ENCODE results near the gene XPNPEP2.

Gene XPNPEP2, protein sequence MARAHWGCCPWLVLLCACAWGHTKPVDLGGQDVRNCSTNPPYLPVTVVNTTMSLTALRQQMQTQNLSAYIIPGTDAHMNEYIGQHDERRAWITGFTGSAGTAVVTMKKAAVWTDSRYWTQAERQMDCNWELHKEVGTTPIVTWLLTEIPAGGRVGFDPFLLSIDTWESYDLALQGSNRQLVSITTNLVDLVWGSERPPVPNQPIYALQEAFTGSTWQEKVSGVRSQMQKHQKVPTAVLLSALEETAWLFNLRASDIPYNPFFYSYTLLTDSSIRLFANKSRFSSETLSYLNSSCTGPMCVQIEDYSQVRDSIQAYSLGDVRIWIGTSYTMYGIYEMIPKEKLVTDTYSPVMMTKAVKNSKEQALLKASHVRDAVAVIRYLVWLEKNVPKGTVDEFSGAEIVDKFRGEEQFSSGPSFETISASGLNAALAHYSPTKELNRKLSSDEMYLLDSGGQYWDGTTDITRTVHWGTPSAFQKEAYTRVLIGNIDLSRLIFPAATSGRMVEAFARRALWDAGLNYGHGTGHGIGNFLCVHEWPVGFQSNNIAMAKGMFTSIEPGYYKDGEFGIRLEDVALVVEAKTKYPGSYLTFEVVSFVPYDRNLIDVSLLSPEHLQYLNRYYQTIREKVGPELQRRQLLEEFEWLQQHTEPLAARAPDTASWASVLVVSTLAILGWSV

DNA sequence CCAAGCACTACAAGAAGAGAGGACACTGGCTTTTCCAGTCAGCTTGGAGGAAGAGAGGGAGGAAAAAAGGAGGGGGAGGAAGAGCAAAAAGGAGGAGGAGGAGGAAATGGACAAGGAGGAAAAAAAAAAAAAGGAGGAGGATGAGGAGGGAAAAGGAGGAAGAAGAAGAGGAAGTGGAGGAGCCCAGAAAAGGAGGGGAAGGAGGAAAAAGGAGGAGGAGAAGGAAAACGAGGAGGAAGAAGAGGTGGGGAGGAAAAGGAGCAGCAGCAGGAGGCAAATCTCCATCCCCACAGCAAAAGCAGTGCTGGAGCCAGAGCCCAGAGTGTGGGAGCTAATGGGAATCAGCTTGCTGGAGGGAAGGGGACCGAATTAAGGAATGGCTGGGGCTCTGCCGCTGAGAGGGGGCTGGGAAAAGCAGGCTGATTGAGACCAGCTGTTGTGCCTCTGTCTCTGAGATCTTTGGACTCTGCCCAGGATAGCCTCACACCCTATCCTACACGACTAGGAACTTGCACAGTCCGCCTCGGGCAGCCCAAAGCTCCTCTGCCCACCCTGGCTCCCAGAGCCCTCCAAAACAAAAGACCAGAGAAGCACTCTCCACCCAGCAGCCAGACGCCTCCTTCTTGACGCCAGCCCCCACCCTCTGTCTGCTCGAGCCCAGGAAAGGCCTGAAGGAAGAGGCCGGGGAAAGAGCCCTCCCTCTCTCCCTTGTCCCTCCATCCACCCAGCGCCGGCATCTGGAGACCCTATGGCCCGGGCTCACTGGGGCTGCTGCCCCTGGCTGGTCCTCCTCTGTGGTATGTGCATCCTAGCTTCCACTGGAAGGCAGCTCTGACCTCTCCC, at the start of gene XPNPEP2:
Gene XPNPEP2 (plus strand): TSS at position 514 of the 843 bp plus-strand sequence. CDS start 235 bp downstream, at position 749.
- peak; percentile 54 for DNase-seq (ENCODE audit: low spot score)

- no peak for DNase-seq (ENCODE audit: low spot score)
Measured at GRCh38 chrX:129689796-129690195, 49.0 kb upstream of the XPNPEP2 start.

DNA sequence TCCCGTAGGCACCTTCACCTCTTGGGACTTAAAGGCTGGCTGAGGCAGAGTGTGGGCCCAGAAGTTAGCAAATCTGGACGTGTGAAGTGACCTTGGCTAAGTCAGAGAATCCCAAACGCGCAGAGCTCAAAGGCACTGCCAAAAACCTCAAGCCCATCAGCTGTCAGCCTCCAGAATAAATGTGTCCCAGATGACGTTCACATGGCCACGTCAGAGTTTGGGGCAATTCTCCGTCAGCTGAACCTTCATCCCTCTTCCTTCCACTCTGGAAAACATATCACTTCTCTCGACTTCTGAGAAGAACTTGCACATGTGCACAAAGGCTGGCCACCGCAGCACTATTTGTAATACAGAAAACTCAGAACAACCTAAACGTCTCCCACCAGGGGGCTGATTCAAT, 48.3 kb upstream of the XPNPEP2 start:
- DNase-seq (ENCODE audit: low spot score): no peak

DNA sequence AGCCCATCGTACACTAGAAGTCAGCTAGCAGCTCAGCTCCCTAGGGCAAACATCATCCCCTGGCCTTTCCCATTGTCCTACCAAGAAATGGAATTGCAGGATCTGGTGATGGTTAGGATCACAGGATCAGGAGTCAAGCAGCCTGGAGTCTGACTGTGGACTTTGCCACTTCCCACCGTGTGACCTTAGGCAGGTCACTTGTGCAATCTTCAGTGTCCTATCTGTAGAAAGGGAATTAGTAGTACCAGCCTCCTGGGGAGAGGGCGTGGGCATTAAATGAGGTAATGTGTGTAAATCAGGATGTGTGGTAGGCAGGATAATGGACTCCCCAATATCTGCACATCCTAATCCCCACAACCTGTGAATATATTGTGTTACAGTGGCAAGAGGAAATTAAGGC, 45.4 kb upstream of the XPNPEP2 start:
- DNase-seq (ENCODE audit: low spot score): no peak

- no peak for DNase-seq (ENCODE audit: low spot score)
Measured at GRCh38 chrX:129694805-129695204, 44.0 kb upstream of the XPNPEP2 start.

GRCh38 chrX:129695535-129695934, 43.2 kb upstream of the XPNPEP2 start:
- no peak for DNase-seq (ENCODE audit: low spot score)

DNA sequence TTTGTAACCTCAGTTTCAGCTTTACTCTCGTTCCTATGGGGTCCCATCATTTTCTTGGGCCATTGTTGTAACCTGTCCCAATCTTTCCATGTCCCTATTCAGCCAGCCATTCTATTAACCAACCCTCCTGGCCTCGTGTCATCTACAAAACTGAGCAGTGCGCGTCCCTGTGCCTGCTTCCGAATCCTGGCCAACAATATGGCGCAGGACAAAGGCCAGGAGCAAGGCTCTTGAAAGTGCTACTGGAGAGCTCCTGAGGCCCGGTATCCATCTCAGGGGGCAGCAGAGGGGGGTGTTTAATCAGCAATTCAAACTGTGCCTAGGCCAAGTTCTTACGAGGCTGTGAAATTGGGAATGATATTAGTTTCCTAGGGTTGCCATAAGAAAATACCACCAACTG, 42.8 kb upstream of the XPNPEP2 start:
- DNase-seq (ENCODE audit: low spot score): no peak

GRCh38 chrX:129696463-129697155, 42.2 kb upstream of the XPNPEP2 start:
- DNase-seq (ENCODE audit: low spot score): no peak

GRCh38 chrX:129697204-129697829, 41.5 kb upstream of the XPNPEP2 start:
- no peak for DNase-seq (ENCODE audit: low spot score)

GRCh38 chrX:129698150-129698549, 40.6 kb upstream of the XPNPEP2 start:
- DNase-seq (ENCODE audit: low spot score): no peak

DNA sequence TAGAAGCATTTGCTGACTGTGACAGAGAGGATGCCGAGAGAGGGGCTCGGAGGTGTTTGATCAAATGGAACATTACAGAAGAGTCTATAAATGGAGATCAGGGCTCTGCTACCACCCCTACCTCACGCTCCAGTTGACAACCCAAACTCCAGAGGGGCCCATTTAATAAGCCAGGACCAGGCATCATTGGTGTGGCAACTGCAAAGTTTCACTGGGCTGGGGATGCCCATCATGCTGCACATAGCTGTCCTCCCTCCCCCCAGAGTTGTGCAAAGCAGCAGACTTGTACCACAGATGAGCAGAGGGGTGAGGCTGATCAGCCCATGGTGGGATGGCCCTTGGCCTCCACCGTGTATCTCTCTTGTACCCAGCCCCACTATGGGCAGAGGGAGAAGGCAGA, 38.2 kb upstream of the XPNPEP2 start:
- DNase-seq (ENCODE audit: low spot score): no peak

GRCh38 chrX:129701624-129702069, 37.1 kb upstream of the XPNPEP2 start:
- DNase-seq (ENCODE audit: low spot score): peak; percentile 55

DNA sequence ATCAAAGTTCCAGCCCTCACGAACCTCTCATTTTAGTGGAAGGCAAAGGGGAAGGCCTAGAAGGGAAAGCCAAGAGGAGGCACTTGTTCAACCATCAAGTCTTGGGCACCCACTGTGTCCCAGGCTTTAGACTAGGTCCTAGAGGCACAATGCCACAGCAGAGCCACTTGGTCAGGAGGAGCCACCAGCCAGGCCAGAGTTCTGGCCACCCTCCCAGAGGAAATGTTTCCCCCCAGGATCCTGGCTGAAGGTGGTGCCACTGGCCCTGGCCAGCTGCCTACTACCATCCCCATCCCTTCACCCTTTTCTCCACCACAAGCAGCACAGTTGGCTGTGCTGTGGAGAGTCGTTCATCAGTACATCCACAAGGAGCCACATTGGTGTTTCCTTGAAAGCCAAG, 34.3 kb upstream of the XPNPEP2 start:
- no peak for DNase-seq (ENCODE audit: low spot score)

DNA sequence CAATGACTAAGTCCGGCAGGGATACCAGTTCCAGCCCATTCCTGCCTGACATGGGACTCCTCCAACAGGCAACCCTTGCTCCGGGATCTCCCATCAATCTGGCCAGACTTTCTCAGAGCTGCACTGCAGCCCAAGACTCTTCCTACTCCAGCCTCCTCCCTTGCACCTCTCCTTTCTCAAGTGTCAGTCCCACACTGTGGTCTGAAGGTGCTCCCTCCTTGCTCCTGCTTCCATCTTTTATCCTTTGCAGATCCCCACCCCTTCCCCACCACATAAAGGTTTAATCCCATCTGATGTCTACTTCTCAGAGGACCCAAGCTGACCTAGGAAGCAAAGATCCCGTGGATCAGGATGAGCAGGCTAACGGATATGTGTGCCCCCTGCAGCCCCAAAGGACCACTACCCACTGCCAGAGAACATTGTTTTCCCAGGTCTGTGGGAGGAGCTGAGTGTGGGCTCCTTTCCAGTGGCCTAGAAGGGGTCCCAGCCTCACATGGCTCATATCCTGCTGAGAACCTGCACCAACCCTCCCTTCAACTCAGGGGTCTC, 33.3 kb upstream of the XPNPEP2 start:
- no peak for DNase-seq (ENCODE audit: low spot score)

DNA sequence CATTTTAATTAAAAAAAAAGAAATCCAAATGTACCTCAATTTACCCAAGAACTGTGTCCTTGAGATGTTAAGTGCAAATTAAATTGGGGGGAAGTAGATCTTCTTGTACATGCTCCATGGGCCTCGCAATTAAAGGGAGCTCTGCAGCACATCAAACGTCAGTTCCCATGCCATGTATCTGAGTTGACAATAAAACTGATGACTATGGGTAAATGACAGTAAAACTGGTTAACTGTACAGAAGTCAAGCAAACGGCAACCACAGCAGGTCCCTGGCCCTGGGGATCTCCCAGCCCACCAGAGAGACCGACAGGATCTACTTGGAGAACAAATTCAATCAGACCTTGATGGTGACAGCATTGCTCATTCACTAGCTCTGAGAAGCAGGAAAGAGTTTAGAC, 32.8 kb upstream of the XPNPEP2 start:
- DNase-seq (ENCODE audit: low spot score): no peak

DNA sequence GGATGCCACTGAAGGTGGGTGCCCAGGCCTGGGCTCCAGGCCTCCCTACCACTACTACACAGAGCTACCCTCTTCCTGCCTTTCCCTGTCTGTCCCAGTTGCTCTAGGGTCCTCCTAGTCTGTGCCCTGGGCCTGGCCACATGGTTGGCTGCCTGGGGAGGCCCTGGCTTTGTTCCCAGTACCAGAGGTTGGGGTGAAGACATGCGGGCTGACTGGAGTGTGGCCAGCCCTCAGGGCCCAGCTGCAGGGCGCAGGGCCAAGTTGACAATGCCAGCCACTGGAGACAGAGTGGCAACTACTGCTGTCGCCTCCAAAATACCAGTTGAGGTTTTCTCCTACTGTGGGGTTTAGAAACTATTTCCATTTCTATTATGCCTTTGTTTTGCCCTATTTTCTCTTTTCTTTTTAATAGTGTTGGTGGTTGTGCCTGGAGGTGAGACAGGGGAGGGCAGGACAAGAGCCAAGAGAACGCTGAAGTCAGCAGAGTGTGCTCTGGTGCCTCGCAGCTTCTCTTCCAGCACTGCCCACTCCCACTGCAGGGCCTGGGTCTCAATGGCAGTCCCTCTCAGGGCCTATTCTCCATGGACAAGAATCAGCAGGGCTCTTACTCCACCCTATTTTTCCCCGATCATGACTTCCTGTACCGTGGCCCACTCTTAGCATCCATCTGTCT, 32.2 kb upstream of the XPNPEP2 start:
- no peak for DNase-seq (ENCODE audit: low spot score)

DNA sequence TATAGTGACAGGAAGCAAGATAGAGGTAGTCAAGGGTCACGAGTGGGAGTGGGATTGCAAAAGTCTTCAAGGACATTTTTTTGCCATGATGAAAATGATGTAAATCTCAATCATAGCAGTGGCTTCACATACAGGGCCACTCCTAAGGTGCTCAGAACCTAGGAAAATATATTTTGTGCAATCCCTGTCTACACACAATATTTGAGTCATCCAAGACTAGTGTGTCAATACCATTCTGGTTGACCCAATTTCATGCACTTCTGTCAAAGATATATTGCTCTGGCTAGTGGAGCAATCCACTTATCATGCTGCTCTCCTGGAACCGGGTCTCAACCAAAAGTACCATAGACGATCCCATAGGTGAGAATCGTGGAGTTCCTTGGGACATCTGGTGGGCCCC, 24.2 kb upstream of the XPNPEP2 start:
- no peak for DNase-seq (ENCODE audit: low spot score)

DNA sequence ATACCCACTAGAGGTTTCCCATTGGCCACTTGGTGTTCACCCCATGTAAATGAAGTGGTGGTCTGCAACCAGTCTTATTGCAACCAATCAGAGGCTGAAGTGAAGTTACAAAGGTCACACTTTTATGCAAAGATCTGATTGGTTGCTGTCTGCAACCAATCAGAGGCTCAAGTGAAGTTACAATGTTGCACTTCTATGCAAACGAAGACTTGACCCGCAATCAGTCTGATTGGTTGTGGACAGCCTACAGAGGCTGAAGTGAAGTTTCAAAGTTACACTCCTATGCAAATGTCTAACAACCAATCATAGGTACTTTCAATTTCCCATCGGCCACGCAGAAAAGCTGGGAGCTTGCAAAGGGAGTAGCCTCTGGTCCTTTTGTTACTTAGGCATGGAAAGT, 22.3 kb upstream of the XPNPEP2 start:
- DNase-seq (ENCODE audit: low spot score): no peak

GRCh38 chrX:129717892-129718291, 20.9 kb upstream of the XPNPEP2 start:
- peak; percentile 70 for DNase-seq (ENCODE audit: low spot score)

DNA sequence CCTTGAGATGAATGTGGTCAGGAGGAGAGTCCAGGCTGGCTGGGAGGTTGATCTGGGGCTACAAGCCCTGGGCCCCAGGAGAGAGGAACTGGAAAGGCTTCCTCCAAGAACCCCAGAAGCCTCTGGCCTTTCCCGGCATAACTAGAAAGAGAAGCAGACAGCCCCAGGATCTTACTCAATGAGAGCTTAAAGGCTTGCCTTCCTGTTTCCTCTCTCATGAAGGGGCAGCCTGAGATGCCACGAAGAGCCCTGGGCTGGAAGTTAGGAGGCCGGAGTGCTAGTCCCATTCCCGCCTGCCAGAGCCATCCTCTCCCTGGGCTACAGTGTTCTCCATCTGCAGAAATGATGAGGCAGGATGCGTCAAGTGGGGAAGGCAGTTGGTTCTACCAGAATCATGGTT, 20.1 kb upstream of the XPNPEP2 start:
- no peak for DNase-seq (ENCODE audit: low spot score)

DNA sequence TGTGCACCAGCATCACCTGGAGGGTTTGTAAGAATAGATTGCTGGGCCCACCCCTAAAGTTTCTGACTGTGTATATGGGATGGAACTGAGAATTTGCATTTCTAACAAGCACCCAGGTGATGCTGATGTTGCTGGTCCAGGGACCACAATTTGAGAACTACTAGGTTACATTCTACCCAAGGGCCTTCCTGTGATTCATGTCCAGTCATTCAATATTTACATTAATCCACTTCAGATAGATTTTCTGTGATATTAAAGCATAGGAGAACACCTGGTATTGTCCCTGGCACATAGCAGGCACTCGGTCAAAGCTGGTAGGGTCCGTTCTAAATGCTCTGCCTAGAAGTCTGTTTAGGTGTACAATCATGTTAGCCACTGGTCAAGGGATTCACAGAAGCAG, 19.5 kb upstream of the XPNPEP2 start:
- DNase-seq (ENCODE audit: low spot score): no peak
